ENCODE measurements around the gene HRH2.
"Not testable (repeated sequence)": the region's sequence is repeated elsewhere in the genome, so short reads cannot be mapped to it uniquely, and the experiment has no call there.

The HRH2 gene

GRCh38 chr5:175742290-175742994 is 84.6 kb downstream of the HRH2 start:
- no peak for DNase-seq

GRCh38 chr5:175743676-175744210 is 85.9 kb downstream of the HRH2 start:
- peak; percentile 12 for DNase-seq

- DNase-seq = no peak
Measured at GRCh38 chr5:175745210-175745609, 87.3 kb downstream of the HRH2 start.

GRCh38 chr5:175746851-175747250 is 89.0 kb downstream of the HRH2 start:
- peak; percentile 11 for DNase-seq

- no peak for DNase-seq
Measured at GRCh38 chr5:175747539-175748060, 89.7 kb downstream of the HRH2 start.

DNA sequence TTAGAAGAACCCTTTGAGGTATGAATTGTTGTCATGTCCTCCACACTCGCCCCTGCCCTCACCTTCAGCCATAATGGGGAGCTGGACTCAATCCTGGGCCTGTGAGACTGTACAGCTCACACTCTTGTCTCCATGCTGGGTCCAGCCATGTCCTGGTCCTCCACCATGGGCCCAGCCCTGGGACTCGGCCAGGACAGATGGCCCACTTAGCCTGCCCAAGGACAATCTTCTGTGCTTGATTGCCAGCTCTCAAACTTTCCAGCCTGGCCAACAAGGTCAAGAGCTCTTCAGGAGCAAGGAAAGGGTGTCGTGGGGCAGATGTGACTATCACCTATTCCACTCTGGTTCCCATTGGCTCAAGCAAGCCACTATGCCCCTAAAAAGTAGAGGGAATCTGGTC is 90.8 kb downstream of the HRH2 start:
- no peak for DNase-seq

DNA sequence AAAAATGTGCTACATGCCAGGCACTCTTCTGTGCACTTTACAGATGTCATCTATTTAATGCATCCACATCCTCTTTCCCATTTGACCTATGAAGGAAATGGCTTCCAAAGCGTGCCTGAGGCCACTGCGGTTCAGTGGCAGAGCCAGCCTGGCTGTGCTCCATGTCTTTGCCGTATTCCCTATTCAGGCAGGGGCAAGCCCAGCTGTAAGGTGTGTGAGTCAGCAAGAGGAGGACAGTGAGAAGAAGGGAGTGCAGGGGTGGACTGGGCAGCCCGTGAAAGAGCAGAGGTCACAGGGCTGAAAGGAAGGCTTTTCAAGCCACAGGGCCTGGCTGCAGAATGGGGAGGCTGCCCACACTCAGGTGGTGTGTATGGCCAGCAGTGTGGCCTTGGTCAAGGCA is 91.7 kb downstream of the HRH2 start:
- DNase-seq = no peak

DNA sequence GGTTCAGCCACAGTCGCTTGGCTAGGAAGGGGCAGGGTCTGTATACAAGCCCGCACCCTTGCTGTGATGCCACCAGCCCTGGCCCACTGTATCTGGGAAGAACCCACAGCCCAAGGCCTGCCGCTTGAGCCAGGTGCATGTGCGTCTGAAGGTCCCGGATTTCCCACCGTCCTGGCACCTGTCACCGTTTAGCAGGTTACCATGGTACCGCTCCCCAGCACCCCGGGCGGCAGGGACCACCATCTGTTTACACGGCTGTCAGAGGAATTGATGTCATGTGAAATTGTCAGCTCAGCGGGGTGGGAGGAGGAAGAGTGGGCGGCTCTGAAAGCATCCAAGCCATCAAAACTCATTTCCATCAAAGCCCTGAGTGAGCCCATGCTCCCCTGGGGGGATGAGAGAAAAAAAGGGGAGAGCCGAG is 92.7 kb downstream of the HRH2 start:
- no peak for DNase-seq

GRCh38 chr5:175751369-175751768 is 93.5 kb downstream of the HRH2 start:
- DNase-seq = no peak

DNA sequence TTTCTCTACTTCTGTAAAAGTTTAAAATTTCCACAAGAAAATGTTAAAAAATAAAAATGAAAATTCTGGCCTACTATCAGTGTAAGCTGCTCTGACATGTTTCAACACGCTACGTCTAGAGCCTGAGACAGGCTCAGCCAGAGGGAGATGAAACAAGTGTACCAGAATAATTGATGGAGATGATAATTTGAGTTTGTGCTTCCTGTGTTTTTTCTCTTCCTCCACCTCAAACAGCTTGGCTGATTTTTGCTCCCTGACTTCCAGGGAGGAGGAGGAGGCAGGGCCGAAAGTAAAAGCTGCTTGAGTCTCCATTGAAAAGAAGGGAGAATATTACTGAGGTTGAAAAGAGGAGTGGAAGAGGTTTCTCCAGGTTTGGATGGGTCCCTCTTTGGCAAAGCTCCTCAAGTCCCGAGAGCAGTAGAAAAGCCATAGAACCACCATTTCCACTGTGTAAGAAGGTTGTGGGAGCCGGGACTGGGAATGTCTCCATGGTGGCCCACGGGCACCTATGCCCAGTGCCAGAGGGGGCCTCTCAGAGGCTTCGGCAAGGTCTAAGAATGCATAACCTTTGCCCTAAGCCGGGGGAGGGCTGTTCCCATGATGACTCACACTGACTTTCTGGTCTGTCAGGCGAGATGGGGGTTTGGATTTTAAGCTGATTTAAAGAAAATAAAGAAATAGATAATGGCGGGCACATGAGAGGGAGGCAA is 95.1 kb downstream of the HRH2 start:
- DNase-seq = no peak

DNA sequence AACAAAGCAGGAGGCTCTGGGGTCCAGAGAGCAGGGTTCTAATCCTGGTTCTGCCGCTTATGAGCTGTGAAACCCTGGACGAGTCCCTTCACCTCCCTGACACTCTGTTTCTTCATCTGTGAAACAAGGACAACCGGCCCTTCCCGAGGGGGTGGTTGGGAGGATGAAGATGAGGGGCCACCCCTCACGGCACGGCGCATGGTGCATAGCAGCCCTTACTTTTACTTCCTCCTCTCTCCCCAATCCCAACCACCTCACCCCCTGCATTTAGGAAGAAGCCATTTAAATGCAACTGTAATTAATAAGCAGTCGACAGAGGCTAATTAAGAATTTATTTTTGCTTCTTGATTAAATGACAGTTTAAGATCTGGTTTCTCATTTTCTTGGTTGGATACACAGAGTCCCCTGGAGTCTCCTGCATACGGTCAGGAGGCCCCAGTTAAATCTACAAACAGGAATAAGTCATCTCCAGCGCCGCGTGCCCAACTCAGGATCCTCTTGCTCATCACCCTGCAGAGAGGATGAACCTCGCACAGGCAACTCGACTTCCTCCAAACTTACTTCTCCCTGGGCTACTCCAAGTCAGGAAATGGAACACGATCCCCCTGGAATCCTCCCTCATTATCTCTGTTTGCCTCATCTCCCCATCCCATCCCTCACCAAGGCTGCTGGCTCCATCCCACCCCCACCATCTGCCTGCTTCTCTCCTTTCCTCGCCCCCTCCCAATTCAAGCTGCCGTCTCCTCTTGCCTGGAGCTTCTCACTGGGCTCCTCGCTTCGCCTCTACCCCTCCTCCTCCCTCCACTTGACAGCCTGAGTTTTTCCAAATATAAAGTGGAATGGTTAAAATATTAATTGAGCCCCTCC is 95.9 kb downstream of the HRH2 start:
- DNase-seq = no peak

- not testable (repeated sequence) for DNase-seq
Measured at GRCh38 chr5:175759991-175760390, 102.1 kb downstream of the HRH2 start.
